HCT116 (cell line): ENCODE results near the gene PREX1. TPM values are rescaled to one million over a fixed set of nuclear protein-coding genes. Genes with fewer than 3 reads are reported as not detected.

Source experiments
- ATAC-seq: fragments of 200-7000 bp; cut with Tn5 transposase; 2 replicates; pipeline ENCODE4 v1.9.1; 2020; ENCODE audit warnings: mild to moderate bottlenecking, moderate library complexity
- BruUV-seq: library from RNA; stranded (reverse); fragments of 400-500 nt; replicated peaks from 2 replicates; lab custom pipeline; 2021; lab: Mats Ljungman, UMichigan
- CTCF ChIA-PET: fragments of 300-600 bp; sonication (Branson Sonifier 250); formaldehyde crosslinking; loops from one replicate; lab custom pipeline; 2021; ENCODE audit warnings: antibody characterized with exemption; lab: Charles Lee
- POLR2A ChIA-PET: fragments of 300-600, 350-600 bp; sonication (Branson Sonifier 250); formaldehyde crosslinking; loops from one replicate; lab custom pipeline; 2021; ENCODE audit warnings: antibody characterized with exemption; lab: Charles Lee
- RAD21 ChIA-PET, 2 experiments: fragments of 300-600 bp; sonication (Branson Sonifier 250); formaldehyde crosslinking; loops; one replicate each; lab custom pipeline; 2023; ENCODE audit warnings: low total read pairs in 2 of 2; ENCODE audit not compliant: uncharacterized antibody in 2 of 2, unreplicated experiment in 2 of 2, low non-redundant PET in 1 of 2; lab: Charles Lee
- DNase-seq: peaks from one replicate; pipeline ENCODE4 v3.0.0-alpha.2; 2010; ENCODE audit warnings: low read depth, low spot score
- H2AFZ ChIP-seq: fragments of 200-600 bp; shearing (Covaris generic), sonication (generic); 2 replicates; pipeline ENCODE4 v1.6.1; 2017; ENCODE audit warnings: low read depth, mixed run types, mixed read lengths, antibody characterized with exemption, low read length; ENCODE audit not compliant: poor library complexity, severe bottlenecking
- H3K27ac ChIP-seq: 2 replicates; pipeline ENCODE4 v1.5.1; 2012; ENCODE audit warnings: low read depth, low read length
- H3K27me3 ChIP-seq: fragments of 200-600 bp; sonication (generic); 2 replicates; pipeline ENCODE4 v1.6.1; 2016; ENCODE audit warnings: mixed run types, low read length, mixed read lengths; ENCODE audit not compliant: insufficient read depth
- H3K36me3 ChIP-seq, 2 experiments: fragments of 200-500 bp in 1 of 2; fragments of 200-600 bp in 1 of 2; sonication (Bioruptor generic) in 1 of 2; sonication (generic) in 1 of 2; 2 replicates each; pipeline versions ENCODE4 v1.5.1 to v1.6.1; 2014 to 2016; ENCODE audit warnings: low read length in 2 of 2, inconsistent platforms in 1 of 2, mixed read lengths in 1 of 2, mixed run types in 1 of 2; ENCODE audit not compliant: insufficient read depth in 2 of 2, control insufficient read depth in 1 of 2
- H3K4me1 ChIP-seq, 2 experiments: fragments of 200-600 bp in 1 of 2; sonication (generic) in 1 of 2; 2 replicates each; pipeline versions ENCODE4 v1.5.1 to v1.6.1; 2012 to 2017; ENCODE audit warnings: low read length in 2 of 2, inconsistent platforms in 1 of 2, mild to moderate bottlenecking in 1 of 2, mixed read lengths in 1 of 2, mixed run types in 1 of 2, moderate library complexity in 1 of 2; ENCODE audit not compliant: insufficient read depth in 2 of 2, control insufficient read depth in 1 of 2
- H3K4me2 ChIP-seq: fragments of 200-600 bp; sonication (generic); 2 replicates; pipeline ENCODE4 v1.6.1; 2017; ENCODE audit warnings: mixed run types, low read length, mixed read lengths
- H3K4me3 ChIP-seq, 2 experiments: fragments of 200-600 bp in 1 of 2; sonication (generic) in 1 of 2; replicated peaks in 1 of 2; 2 replicates each; pipeline ENCODE4 v1.5.1; 2011 to 2016; ENCODE audit warnings: low read length in 2 of 2, control low read depth in 1 of 2, low read depth in 1 of 2, mild to moderate bottlenecking in 1 of 2, mixed read lengths in 1 of 2, mixed run types in 1 of 2
- H3K79me2 ChIP-seq: fragments of 200-600 bp; sonication (generic); 2 replicates; pipeline ENCODE4 v1.6.1; 2017; ENCODE audit warnings: mild to moderate bottlenecking, mixed run types, low read length, moderate library complexity, mixed read lengths; ENCODE audit not compliant: insufficient read depth
- H3K9ac ChIP-seq: fragments of 200-600 bp; sonication (generic); 2 replicates; pipeline ENCODE4 v1.6.1; 2016; ENCODE audit warnings: low read length, mixed read lengths
- H3K9me2 ChIP-seq: fragments of 200-600 bp; sonication (generic), shearing (Covaris generic); 2 replicates; pipeline ENCODE4 v1.6.1; 2017; ENCODE audit warnings: mixed run types, mild to moderate bottlenecking, moderate library complexity; ENCODE audit not compliant: insufficient read depth
- H3K9me3 ChIP-seq, 2 experiments: fragments of 200-500 bp in 1 of 2; fragments of 200-600 bp in 1 of 2; sonication (Bioruptor generic) in 1 of 2; sonication (generic) in 1 of 2; 2 replicates each; pipeline ENCODE4 v1.6.1; 2014 to 2017; ENCODE audit warnings: low read length in 2 of 2, mixed read lengths in 2 of 2, inconsistent platforms in 1 of 2, low read depth in 1 of 2, mild to moderate bottlenecking in 1 of 2, mixed run types in 1 of 2, moderate library complexity in 1 of 2; ENCODE audit not compliant: control insufficient read depth in 1 of 2, insufficient read depth in 1 of 2
- H4K20me1 ChIP-seq: fragments of 200-600 bp; sonication (generic), shearing (Covaris generic); 2 replicates; pipeline ENCODE4 v1.6.1; 2017; ENCODE audit warnings: mixed run types, mild to moderate bottlenecking, moderate library complexity; ENCODE audit not compliant: insufficient read depth
- FOSL1 ChIP-seq: IDR thresholded peaks from 2 replicates; pipeline ENCODE4 v1.6.1; 2012; ENCODE audit warnings: low read depth
- RAD21 ChIP-seq: IDR thresholded peaks from 2 replicates; pipeline ENCODE4 v1.6.1; 2012; ENCODE audit warnings: low read depth, mild to moderate bottlenecking
- SRF ChIP-seq: IDR thresholded peaks from 2 replicates; pipeline ENCODE4 v1.6.1; 2012; ENCODE audit warnings: low read depth
- ZFX ChIP-seq: fragments of 450-650 bp; IDR thresholded peaks from 2 replicates; pipeline ENCODE4 v1.6.1; 2017
- intact Hi-C: fragments of 100-400 bp; cut with micrococcal nuclease; formaldehyde crosslinking; loops from 2 replicates; pipeline ENCODE4 v1.10.0; 2022
- total RNA-seq: library from RNA; stranded (reverse); gene quantifications from one replicate; pipeline ENCODE4 v1.2.1, GENCODE V29; 2021; ENCODE audit not compliant: unreplicated experiment
- TF ChIP-seq, protein P1 (sequence below): IDR thresholded peaks from 2 replicates; pipeline ENCODE4 v1.6.1; 2012; ENCODE audit warnings: low read depth

Gene PREX1
- total RNA-seq, 1 experiment from 2014 or later = 6.1 TPM

DNA sequence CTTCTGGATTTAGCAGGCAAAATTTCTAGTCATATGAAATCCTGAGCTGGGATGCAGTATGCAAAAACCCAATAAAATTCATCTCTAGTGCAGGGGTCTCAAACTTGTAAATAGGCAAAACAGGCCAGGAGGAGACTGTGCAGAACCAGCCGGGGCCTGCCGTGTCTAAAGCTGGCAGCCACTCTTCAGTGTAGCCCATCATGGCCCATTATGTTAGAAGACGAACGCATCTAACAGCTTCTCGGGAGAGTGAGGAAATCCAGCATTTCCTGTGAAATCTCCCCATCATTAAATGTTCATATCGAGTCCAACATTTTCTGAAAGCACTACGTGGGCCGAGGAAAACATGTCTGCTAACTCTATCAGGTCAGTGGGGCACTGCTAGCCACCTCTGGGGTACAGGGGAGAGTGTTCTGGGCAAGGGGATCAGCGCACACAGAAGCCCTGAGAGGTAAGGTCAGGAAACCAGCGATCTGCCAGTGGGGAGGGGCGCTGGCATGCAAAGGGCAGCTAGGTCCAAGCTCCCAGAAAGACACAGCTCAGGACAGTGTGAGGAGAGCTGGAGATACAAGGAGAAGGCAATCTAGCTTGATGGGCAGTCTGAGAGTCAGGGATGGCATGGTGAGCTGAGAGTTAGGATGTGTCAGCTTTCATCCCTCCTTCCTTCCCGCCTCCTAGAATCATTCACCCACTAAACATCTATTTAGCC, 144.2 kb downstream of the PREX1 start:
- Histone ChIP-seq H3K36me3 (no peaks in the 10 kb centered on the region), H3K79me2 (no peaks in the 10 kb centered on the region), H3K4me3 (no peak overlapping the region), H3K4me1 (peaks cover 22 to 28% of the 10 kb centered on the region in 2 experiments), H2AFZ (no peak overlapping the region), H3K9me2 (no peaks in the 10 kb centered on the region), H3K27me3 (no peaks in the 10 kb centered on the region), H4K20me1 (no peaks in the 10 kb centered on the region), H3K9ac (no peak overlapping the region), H3K9me3 (no peaks in the 10 kb centered on the region), H3K4me2 (no peak overlapping the region), H3K27ac (no peak overlapping the region; the same call in 1 of the 2 replicates)
- RAD21 ChIA-PET = no interaction called here
- no TSS peak for BruUV-seq
- intact Hi-C loops = no loop called here
- ATAC-seq (no peak), DNase-seq (no peak)
- CTCF ChIA-PET = interaction anchor here (2.5 kb wide), 1 partner anchor 26 kb away, joined by 10 read pairs; no protein-coding TSS in a partner anchor
- TF ChIP-seq FOSL1 (no peak), SRF (no peak), RAD21 (no peak), ZFX (no peak)
- TF ChIP-seq, protein P1, sequence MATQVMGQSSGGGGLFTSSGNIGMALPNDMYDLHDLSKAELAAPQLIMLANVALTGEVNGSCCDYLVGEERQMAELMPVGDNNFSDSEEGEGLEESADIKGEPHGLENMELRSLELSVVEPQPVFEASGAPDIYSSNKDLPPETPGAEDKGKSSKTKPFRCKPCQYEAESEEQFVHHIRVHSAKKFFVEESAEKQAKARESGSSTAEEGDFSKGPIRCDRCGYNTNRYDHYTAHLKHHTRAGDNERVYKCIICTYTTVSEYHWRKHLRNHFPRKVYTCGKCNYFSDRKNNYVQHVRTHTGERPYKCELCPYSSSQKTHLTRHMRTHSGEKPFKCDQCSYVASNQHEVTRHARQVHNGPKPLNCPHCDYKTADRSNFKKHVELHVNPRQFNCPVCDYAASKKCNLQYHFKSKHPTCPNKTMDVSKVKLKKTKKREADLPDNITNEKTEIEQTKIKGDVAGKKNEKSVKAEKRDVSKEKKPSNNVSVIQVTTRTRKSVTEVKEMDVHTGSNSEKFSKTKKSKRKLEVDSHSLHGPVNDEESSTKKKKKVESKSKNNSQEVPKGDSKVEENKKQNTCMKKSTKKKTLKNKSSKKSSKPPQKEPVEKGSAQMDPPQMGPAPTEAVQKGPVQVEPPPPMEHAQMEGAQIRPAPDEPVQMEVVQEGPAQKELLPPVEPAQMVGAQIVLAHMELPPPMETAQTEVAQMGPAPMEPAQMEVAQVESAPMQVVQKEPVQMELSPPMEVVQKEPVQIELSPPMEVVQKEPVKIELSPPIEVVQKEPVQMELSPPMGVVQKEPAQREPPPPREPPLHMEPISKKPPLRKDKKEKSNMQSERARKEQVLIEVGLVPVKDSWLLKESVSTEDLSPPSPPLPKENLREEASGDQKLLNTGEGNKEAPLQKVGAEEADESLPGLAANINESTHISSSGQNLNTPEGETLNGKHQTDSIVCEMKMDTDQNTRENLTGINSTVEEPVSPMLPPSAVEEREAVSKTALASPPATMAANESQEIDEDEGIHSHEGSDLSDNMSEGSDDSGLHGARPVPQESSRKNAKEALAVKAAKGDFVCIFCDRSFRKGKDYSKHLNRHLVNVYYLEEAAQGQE = no peak
- POLR2A ChIA-PET = no interaction called here
